Smooth muscle cell (in vitro differentiated cells): ENCODE results near the gene TTC8. TPM values are rescaled to one million over a fixed set of nuclear protein-coding genes. Genes with fewer than 3 reads are reported as not detected.
A peak's percentile ranks its signal among the peaks of the same experiment; 100 is the strongest.

ENCODE experiments used
- DNase-seq: peaks from one replicate; lab custom pipeline; 2025; ENCODE audit not compliant: unreplicated experiment; lab: John Stamatoyannopoulos, UW
- H2AFZ ChIP-seq: fragments of 200-600 bp; sonication (generic); 2 replicates; pipeline ENCODE4 v1.6.0; 2016; ENCODE audit warnings: antibody characterized with exemption, low read depth, mild to moderate bottlenecking
- H3F3A ChIP-seq: fragments of 200-600 bp; sonication (generic); 2 replicates; pipeline ENCODE4 v1.6.0; 2017; ENCODE audit warnings: antibody characterized with exemption, low read depth
- H3K27ac ChIP-seq: fragments of 200-600 bp; sonication (generic); 2 replicates; pipeline ENCODE4 v1.5.1; 2016; ENCODE audit warnings: low read depth, mild to moderate bottlenecking
- H3K27me3 ChIP-seq: fragments of 200-600 bp; sonication (generic); 2 replicates; pipeline ENCODE4 v1.6.1; 2016; ENCODE audit warnings: low read depth, mild to moderate bottlenecking
- H3K36me3 ChIP-seq: fragments of 200-600 bp; sonication (generic); 2 replicates; pipeline ENCODE4 v1.5.1; 2016; ENCODE audit warnings: low read depth
- H3K4me1 ChIP-seq: fragments of 200-600 bp; sonication (generic); 2 replicates; pipeline ENCODE4 v1.5.1; 2016; ENCODE audit warnings: low read depth
- H3K4me2 ChIP-seq: fragments of 200-600 bp; sonication (generic); 2 replicates; pipeline ENCODE4 v1.6.0; 2016; ENCODE audit warnings: mild to moderate bottlenecking
- H3K4me3 ChIP-seq: fragments of 200-600 bp; sonication (generic); 2 replicates; pipeline ENCODE4 v1.5.1; 2016; ENCODE audit warnings: mild to moderate bottlenecking
- H3K79me2 ChIP-seq: fragments of 200-600 bp; sonication (generic); 2 replicates; pipeline ENCODE4 v1.6.0; 2016; ENCODE audit warnings: low read depth, mild to moderate bottlenecking
- H3K9ac ChIP-seq: fragments of 200-600 bp; sonication (generic); 2 replicates; pipeline ENCODE4 v1.6.0; 2016; ENCODE audit warnings: low read depth
- H3K9me3 ChIP-seq: fragments of 200-600 bp; sonication (generic); replicated peaks from 2 replicates; pipeline ENCODE4 v1.5.1; 2016; ENCODE audit warnings: low read depth
- H4K20me1 ChIP-seq: fragments of 200-600 bp; sonication (generic); 2 replicates; pipeline ENCODE4 v1.6.0; 2016; ENCODE audit warnings: low read depth
- WGBS: methylation state at CpG from one replicate; pipeline ENCODE4 v1.1.7; 2016; ENCODE audit warnings: low lambda C conversion rate; 5-methylcytosine and 5-hydroxymethylcytosine counted together
- polyA plus RNA-seq: library from polyadenylated mRNA; unstranded; fragments of >200 nt; fragmentation: Nextera tagmentation; extraction: Ambion mirVana; gene quantifications from 2 replicates; pipeline ENCODE4 v1.2.1, GENCODE V29; 2016
- total RNA-seq: library from RNA; depleted of rRNA; stranded (reverse); fragments of >200 nt; gene quantifications from 2 replicates; pipeline ENCODE4 v1.2.3, GENCODE V29; 2014
- TF ChIP-seq, protein P1 (sequence below): fragments of 200-600 bp; sonication (generic); IDR thresholded peaks from 2 replicates; pipeline ENCODE4 v1.5.1; 2017; ENCODE audit warnings: borderline replicate concordance, mild to moderate bottlenecking, antibody characterized with exemption; ENCODE audit not compliant: insufficient read depth, poor library complexity, severe bottlenecking

Gene TTC8
- total and polyA plus RNA-seq, 2 experiments from 2014 or later = 20.0 to 58.9 TPM

DNA sequence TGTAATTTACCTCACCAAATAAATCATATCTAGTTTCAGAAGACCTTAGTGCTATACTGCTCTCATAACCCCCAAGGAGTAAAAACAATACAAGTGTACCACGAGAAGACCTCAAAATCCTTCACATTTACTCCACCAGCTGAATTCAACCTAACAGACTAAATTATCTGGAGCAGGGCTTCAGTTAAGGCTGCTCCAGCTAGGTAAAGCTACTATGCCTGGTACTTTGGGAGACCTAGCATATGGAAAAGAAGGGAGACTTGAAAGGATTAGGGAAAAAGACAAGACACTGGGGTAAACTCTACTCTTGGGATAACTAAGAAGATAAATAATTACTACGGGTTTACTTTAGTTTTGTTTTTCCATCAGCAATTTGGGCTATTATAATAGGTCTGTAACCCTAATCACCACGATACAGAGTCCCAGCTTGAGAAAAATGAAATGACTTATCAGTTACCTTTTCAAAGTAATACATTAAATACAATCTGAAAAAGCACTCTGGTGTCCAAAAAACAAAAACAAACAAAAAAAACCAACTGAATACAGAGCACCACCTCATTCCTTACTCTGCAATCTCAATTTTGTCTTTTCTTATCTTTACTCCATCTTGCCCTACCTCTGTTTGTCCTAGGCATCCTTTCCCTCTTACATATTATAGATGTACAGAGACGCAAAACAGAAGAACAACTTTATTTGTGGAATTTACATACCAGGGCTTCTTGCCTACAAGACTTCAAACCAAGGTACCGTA is 33.8 kb upstream of the TTC8 start:
- H3K4me2 ChIP-seq = no peak overlapping the region
- H3K79me2 ChIP-seq = no peaks in the 10 kb centered on the region
- H3K9me3 ChIP-seq = no peaks in the 10 kb centered on the region
- H3K4me1 ChIP-seq = peaks cover 3% of the 10 kb centered on the region
- H2AFZ ChIP-seq = no peak overlapping the region
- H3K36me3 ChIP-seq = no peaks in the 10 kb centered on the region
- no peak overlapping the region for H3K9ac ChIP-seq
- no peak for DNase-seq
- TF ChIP-seq, protein P1, sequence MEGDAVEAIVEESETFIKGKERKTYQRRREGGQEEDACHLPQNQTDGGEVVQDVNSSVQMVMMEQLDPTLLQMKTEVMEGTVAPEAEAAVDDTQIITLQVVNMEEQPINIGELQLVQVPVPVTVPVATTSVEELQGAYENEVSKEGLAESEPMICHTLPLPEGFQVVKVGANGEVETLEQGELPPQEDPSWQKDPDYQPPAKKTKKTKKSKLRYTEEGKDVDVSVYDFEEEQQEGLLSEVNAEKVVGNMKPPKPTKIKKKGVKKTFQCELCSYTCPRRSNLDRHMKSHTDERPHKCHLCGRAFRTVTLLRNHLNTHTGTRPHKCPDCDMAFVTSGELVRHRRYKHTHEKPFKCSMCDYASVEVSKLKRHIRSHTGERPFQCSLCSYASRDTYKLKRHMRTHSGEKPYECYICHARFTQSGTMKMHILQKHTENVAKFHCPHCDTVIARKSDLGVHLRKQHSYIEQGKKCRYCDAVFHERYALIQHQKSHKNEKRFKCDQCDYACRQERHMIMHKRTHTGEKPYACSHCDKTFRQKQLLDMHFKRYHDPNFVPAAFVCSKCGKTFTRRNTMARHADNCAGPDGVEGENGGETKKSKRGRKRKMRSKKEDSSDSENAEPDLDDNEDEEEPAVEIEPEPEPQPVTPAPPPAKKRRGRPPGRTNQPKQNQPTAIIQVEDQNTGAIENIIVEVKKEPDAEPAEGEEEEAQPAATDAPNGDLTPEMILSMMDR = no peak
- H3K27ac ChIP-seq = no peak overlapping the region
- no peak overlapping the region for H3K4me3 ChIP-seq
- no peaks in the 10 kb centered on the region for H3F3A ChIP-seq
- H4K20me1 ChIP-seq = no peaks in the 10 kb centered on the region
- H3K27me3 ChIP-seq = peaks cover 80% of the 10 kb centered on the region
- WGBS = 84% methylated on average over 5 of the region's 5 CpGs

DNA sequence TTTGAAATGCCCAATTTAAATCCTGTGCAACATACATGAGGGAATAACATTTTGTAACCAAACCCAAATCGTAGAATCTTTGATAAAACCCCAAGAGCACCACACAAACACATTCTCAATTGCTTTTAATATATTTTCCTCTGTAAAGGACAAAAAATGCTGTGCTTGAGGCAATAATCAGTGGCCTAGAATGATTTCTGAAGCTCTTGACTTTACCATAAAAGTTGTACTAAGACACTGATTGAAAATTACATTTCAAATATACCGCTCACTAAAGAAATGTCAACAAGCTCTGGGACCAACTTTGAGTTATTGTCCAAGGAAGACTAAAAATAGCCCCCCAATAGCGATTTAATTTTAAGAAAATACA is 33.2 kb upstream of the TTC8 start:
- DNase-seq = no peak
- no peak overlapping the region for H3K4me2 ChIP-seq
- no peaks in the 10 kb centered on the region for H3K36me3 ChIP-seq
- H2AFZ ChIP-seq = no peak overlapping the region
- H3K27me3 ChIP-seq = peaks cover 80% of the 10 kb centered on the region
- no peaks in the 10 kb centered on the region for H3F3A ChIP-seq
- 69% methylated on average over 3 of the region's 3 CpGs for WGBS
- peaks cover 3% of the 10 kb centered on the region for H3K4me1 ChIP-seq
- no peak overlapping the region for H3K4me3 ChIP-seq
- no peaks in the 10 kb centered on the region for H3K9me3 ChIP-seq
- no peak overlapping the region for H3K27ac ChIP-seq
- H3K9ac ChIP-seq = no peak overlapping the region
- H3K79me2 ChIP-seq = no peaks in the 10 kb centered on the region
- TF ChIP-seq, protein P1 = no peak
- H4K20me1 ChIP-seq = no peaks in the 10 kb centered on the region

DNA sequence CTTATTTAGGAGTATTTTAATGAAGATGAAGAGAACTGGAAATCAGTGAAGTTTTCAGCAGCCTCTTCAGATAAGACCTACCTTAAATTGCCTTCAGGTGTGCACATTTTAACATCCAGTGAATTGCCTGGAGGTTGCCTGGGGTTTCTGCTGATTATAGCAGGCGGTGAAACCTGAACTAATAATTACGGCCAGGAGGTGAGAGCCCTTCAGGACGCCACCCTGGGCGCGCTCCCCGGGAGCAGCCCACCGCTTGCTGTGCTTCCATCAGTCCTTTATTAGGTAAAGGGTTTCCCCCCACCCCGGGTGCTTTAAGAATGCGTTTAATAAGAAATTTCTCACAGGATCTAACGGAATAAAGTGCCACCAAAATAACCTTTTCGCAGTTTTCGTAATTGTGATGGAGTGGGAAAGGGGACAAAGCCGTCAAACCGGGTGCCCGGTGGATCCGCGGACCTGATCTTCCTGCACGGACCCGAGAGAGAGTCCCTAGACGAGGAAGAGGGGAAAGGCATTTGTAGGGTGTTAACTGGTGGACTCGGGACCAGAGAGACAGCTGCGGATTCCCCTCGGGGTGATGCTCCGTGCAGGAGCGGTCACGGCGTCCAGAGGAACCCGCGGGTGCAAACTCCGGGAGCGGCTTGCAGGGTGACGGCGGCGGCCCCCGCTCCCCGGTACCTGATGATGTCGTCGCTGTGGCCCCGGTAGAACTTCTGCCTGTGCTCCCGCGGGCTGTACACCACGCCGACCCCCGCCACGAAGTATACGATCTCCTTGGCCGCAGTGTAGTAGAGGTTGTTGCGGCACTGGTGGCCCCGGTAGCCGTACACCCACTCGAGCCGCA is 32.6 kb upstream of the TTC8 start:
- H3K4me3 ChIP-seq = peak overlapping the region; percentile 58
- H2AFZ ChIP-seq = no peak overlapping the region
- WGBS = 5% methylated on average over 52 of the region's 52 CpGs
- H4K20me1 ChIP-seq = no peaks in the 10 kb centered on the region
- no peaks in the 10 kb centered on the region for H3K9me3 ChIP-seq
- H3K27ac ChIP-seq = no peak overlapping the region
- no peaks in the 10 kb centered on the region for H3K36me3 ChIP-seq
- H3K9ac ChIP-seq = no peak overlapping the region
- peak overlapping the region; percentile 90 for H3K4me2 ChIP-seq
- H3K27me3 ChIP-seq = peaks cover 78% of the 10 kb centered on the region
- H3K4me1 ChIP-seq = peaks cover 3% of the 10 kb centered on the region
- no peaks in the 10 kb centered on the region for H3F3A ChIP-seq
- TF ChIP-seq, protein P1 = no peak
- no peaks in the 10 kb centered on the region for H3K79me2 ChIP-seq
- DNase-seq = no peak
